ENCODE measurements around the gene WNT7B.

DNA sequence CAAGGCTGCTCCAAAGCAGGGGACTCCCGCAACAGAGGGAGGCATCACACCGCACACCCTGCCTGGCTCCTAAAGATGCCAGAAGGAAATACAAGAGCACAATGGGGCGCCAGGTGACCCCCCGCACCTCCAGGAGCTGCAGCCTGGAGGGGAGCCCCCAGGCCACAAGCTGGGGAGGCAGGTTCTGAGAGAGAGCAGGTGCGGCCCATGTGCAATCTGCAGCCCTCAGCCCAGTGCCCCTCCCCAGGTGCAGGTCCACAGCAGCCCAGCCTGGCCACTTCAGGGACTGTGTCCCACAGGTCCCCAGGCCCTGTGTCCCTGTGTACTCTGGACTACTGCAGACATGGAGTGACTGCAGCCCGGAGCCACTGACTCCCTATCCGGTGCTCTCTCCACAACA lies 13.1 kb downstream of the WNT7B start:
- TF ChIP-seq POLR2AphosphoS5 (IDR thresholded peaks at IDR 0.05) (no peak), POLR2A (IDR thresholded peaks at IDR 0.05) (no peak), EP300 (IDR thresholded peaks at IDR 0.05) (no peak)
- TF ChIP-seq, protein P1, sequence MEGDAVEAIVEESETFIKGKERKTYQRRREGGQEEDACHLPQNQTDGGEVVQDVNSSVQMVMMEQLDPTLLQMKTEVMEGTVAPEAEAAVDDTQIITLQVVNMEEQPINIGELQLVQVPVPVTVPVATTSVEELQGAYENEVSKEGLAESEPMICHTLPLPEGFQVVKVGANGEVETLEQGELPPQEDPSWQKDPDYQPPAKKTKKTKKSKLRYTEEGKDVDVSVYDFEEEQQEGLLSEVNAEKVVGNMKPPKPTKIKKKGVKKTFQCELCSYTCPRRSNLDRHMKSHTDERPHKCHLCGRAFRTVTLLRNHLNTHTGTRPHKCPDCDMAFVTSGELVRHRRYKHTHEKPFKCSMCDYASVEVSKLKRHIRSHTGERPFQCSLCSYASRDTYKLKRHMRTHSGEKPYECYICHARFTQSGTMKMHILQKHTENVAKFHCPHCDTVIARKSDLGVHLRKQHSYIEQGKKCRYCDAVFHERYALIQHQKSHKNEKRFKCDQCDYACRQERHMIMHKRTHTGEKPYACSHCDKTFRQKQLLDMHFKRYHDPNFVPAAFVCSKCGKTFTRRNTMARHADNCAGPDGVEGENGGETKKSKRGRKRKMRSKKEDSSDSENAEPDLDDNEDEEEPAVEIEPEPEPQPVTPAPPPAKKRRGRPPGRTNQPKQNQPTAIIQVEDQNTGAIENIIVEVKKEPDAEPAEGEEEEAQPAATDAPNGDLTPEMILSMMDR (IDR thresholded peaks at IDR 0.05): no peak

All from stomach (tissue), 4 donors.